Activated T-cell treated with anti-CD3 and anti-CD28 coated beads for 24 hours (primary cell): Measurements from ENCODE around the gene ZNF678.
"Not testable (repeated sequence)": the region's sequence is repeated elsewhere in the genome, so short reads cannot be mapped to it uniquely, and the experiment has no call there.

Experiments
- DNase-seq: peaks from one replicate; pipeline ENCODE4 v3.0.0-alpha.2; 2020; ENCODE audit warnings: low read depth

The ZNF678 gene

DNA sequence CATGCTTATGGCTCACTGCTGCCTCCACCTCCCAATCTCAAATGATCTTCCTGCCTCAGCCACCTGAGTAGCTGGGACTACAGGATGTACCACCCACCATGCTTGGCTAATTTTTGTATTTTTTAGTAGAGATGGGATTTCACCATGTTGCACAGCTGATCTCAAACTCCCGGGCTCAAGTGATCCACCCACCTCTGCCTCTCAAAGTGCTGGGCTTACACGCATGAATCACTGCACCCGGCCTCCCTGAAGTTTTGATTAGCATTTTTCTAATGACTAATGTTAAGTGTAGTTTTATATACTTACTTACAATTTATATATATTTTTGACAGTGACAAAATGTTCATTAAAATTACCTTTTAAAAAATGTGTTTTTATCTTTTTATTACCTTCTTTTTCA is 41.1 kb downstream of the ZNF678 start:
- DNase-seq: no peak

DNA sequence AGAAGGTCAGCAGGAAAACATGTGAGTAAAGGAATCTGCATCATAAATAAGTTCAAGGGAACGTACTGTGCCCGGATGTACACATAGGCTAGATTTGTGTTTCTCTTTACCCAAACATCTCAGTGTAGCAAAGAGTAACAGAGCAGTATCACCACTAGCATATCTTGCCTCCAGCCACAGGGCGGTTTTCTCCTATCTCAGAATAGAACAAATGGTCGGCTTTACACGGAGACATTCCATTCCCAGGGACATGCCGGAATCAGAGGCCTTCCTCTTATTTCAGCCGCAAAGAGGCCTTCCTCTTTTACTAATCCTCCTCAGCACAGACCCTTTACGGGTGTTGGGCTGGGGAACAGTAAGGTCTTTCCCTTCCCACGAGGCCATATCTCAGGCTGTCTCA is 42.9 kb downstream of the ZNF678 start:
- not testable (repeated sequence) for DNase-seq

DNA sequence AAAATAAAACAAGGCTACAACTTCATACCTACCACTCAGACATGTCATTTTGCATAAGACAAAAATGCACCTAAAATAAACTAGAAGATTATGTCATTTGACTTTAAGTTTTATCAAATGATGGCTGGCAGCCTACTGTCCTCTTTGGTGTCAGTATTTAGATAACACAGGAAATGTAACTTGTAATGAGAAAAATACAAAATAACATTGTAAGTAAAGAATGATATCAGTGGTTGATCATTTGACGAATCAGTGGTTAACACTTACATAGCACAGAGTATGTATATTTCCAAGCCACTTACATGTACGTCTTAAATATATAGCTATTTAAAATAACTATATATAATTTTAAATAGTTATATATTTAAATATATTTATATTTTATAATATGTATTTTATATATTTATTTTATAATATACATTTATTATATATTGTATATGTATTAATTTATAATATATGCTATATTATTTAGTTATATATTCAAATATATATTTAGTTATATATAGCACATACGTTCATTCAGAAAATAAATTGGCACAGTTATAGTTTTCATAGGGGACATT is 44.1 kb downstream of the ZNF678 start:
- no peak for DNase-seq

DNA sequence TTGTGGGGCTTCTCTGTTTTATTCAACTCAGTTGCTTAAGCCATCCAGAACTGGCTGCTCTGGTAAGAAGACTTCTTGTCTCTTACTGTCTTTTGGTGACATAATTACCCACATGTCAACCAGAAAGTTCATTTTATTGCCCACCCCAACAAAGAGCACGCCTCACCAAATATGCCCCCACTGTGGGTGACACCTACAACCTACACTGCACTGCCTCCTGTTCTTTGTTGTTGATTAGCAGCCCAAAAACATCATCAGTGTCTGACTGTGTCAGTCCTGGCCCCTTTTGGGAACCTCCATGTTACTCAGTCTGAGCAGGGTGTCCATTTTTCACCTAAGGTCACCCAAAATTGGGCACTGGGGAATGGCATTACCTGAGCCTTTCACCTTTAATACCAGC is 49.3 kb downstream of the ZNF678 start:
- no peak for DNase-seq

DNA sequence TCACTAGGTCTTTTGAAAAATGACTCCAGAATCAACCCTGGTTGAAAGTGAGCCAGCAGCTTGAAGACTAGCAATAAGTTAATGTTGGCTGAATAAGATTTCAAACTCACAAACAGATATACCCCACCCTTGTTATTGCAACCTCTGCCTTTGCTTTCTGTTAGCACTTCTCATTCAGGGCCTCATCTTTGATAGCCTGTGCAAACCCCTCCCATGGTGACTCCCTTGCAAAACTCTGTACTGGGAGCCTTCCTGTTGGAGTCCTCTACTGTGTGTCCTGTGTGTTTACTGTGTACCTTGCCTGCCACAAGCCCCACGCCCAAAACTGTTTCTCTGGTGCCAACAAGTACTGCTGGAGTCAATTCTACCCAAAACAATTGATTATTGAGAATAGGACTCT is 50.2 kb downstream of the ZNF678 start:
- DNase-seq: no peak

DNA sequence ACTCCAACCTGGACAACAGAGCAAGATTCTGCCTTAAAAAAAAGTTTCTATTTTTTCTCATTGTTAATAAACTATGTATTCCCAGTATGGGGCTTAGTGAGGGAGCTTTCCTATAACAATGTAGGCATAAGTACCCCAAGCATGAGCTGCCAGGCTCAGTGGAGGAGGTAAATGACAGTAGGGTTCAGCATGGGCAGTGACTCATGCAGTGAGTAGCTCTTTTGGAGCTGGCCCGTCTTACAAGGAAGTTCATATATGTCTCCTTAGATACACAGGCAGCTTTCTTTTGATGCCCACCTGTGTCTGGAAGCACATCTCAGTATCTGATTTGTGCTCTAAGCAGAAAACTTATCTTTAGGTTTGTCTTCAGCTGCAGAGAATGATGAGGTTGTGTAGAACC is 57.9 kb downstream of the ZNF678 start:
- DNase-seq: no peak

DNA sequence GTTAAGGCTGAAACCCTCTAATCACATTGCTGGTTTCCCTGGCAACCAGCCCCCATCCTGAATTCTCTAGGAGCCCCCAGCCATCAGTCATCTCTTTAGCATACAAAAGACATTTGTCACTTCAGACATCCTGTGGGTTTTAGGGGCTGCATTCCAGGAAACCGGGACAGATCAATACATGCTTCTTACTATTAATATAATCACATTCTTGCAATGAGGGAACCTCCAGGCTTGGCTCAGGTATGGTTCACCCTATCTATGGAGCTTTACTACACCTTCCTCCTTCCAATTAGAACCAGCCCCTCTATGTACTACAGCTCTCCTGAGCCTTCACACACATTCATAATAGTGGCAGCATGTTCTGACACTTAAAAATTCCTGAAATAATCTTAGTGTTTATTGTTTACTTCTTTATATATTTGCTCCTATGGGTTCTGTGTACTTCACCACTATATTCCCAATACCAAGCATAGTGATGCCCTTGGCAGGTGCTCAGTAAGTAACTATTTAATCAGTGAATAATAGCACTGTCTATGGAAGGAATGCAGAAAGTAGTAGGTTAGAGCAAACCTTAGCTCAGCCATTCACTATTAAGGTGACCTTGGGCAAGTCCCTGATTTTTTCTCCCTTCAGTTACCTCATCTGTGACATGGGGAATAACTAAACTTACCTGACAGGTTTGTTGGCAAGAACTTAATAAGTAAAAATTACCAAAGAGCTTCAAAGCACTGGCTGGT is 59.6 kb downstream of the ZNF678 start:
- DNase-seq: no peak

DNA sequence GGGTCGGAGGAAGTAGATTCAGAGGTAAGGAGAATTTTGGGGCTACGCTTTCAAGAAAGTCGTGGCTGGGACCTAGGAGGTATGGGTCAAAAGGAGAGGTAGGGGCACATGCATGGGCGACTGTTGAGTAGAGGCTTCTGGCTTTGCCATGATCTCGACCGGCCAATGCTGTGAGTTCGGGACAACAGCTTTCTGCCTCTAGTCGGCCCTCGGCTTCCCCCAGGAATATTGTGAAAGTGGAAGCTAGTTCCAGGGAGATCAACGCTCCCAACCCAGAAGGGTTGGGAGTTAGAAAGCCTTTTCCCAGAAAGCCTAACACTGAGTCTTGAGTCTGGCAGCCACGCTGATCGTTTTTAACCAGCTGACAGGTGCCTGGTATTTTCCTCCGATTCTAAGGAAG is 69.0 kb downstream of the ZNF678 start:
- no peak for DNase-seq

DNA sequence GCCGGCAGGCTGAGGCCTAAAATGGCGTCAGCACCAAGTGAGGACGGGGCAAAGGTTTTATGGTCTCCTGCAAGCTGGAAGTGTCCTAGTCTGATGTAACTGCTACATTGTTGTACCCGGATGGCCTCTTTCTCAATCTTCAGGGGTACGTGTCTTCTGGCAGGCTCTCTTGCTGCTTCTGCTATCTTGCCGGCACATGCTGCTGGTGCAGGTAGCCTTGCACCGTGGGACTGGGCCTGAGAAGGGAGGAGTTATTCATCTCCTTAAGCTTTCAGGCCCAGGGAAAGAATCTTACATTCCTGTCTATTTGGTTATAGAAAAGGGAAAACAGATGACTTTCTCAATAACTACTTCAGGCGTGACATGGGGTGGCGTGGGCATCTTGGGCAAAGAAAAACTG is 72.2 kb downstream of the ZNF678 start:
- no peak for DNase-seq

DNA sequence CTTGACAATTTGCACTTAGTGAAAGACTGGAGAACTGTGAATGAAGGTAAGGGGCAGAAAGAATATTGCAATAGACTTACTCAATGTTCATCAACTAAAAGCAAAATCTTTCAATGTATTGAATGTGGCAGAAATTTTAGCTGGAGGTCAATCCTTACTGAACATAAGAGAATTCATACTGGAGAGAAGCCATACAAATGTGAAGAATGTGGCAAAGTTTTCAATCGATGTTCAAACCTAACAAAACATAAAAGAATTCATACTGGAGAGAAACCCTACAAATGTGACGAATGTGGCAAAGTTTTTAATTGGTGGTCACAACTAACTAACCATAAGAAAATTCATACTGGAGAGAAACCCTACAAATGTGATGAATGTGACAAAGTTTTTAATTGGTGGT is 91.1 kb downstream of the ZNF678 start:
- DNase-seq: no peak

DNA sequence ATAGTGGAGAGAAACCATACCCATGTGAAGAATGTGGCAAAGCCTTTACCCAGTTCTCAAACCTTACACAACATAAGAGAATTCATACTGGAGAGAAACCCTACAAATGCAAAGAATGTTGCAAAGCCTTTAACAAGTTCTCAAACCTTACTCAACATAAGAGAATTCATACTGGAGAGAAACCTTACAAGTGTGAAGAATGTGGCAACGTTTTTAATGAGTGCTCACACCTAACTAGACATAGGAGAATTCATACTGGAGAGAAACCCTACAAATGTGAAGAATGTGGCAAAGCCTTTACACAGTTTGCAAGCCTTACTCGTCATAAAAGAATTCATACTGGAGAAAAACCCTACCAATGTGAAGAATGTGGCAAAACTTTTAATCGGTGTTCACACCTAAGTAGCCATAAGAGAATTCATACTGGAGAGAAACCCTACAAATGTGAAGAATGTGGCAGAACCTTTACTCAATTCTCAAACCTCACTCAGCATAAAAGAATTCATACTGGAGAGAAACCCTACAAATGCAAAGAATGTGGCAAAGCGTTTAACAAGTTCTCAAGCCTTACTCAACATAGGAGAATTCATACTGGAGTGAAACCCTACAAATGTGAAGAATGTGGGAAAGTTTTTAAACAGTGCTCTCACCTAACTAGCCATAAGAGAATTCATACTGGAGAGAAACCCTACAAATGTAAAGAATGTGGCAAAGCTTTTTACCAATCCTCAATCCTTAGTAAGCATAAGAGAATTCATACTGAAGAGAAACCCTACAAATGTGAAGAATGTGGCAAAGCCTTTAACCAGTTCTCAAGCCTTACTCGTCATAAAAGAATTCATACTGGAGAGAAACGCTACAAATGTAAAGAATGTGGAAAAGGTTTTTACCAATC is 91.7 kb downstream of the ZNF678 start:
- DNase-seq: no peak

DNA sequence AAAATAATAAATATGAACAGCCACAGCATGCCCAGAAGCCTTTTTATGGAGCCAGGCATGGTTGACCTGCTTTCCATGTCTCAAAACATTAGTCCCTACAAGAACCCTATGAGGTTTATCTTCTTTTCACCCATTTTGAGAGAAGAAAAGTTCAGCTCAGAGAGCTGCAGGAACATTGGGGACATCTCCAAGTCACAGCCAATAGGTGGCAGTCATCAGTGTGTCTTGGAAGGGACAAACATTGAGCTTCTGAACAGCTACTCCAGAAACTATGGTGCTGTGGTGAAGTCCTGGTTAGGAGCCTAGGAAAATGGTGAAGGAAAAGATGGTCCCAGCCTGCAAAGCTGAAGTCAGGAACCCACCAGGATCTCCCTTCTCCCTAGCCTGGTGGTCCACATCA is 98.1 kb downstream of the ZNF678 start:
- no peak for DNase-seq

DNA sequence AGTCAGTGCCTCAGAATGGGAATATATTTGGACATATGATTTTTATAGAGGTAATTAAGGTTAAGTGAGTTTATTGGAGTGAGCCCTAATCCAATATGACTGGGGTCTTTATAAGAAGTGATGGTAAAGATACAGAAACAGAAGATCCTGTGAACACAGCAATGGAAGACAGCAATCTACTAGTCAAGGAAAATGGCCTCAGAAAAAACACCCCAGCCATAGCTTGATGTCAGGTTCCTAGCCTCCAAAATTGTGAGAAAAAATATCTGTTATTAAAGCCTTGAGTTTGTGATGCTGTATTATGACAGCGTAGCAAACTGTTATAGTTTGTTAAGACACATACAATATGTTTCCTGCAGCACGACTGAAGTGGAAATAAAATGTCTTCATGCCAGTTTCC is 99.6 kb downstream of the ZNF678 start:
- DNase-seq: no peak

DNA sequence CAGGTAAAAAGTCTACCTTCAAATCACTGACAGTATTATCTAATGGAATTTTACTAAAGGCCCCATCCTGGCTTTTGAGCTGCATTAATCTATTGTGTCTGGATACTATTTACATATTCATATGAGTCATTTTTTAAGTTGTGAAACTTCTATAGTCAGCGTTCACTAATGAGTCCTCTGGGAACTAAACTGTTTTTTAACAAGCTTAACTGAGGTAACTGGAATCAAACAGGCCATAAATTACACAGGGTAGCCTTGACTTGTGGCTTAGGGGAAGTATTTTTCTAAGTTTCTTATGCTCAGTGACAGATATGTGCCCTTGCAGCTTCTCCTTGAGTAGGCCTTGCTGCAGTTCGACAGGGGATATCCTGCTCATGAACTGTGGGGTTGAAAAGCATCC is 102.9 kb downstream of the ZNF678 start:
- DNase-seq: no peak

DNA sequence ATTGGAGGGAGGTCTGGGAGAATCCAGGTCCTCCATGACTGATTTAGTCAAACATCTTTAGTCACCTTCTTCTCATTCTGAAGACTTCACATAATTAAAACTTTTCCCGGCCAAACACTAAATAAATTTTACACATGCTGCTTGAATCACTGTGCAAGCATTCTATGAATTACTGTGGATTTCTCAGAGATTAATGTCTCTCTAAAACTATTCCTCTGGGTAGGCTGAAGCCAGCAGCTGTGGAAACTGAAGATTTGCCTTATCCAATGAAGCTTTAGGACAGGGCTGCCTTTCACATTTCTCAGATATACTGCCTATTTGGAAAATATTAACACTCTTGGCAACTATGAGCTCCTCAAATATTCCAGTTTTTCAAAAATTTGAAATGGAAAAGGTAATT is 110.1 kb downstream of the ZNF678 start:
- no peak for DNase-seq

DNA sequence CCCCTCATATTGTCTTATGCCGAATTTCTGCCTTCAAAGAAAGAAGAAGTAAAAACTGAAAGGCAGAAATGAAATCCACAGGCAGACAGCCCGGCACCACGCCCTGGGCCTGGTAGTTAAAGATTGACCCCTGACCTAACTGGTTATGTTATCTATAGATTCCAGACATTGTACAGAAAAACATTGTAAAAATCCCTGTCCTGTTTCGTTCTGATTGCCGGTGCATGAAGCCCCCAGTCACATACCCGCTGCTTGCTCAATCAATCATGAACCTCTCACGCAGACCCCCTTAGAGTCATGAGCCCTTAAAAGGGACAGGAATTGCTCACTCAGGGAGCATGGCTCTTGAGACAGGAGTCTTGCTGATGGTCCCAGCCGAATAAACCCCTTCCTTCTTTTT is 122.5 kb downstream of the ZNF678 start:
- no peak for DNase-seq

DNA sequence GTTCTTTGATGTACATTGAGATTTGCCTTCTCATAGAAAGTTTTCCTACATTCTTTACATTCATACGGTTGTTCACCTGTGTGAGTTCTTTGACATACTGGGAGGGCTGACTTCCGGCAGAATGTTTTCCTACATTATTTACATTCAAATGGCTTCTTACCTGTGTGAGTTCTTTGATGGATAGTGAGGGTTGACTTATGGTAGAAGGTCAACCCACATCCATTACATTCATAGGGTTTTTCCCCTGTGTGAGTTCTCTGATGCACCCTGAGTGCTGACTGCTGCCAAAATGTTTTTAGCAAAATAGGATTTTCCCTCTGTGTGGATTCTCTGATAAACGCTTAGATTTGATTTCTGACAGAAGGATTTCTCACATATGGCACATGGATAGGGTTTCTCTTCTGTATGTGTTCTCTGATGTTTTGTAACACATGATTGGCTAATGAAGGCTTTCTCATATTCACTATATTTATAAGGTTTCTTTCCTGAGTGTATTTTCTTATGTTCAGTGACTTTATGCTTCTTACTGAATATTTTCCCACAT is 134.0 kb downstream of the ZNF678 start:
- no peak for DNase-seq

DNA sequence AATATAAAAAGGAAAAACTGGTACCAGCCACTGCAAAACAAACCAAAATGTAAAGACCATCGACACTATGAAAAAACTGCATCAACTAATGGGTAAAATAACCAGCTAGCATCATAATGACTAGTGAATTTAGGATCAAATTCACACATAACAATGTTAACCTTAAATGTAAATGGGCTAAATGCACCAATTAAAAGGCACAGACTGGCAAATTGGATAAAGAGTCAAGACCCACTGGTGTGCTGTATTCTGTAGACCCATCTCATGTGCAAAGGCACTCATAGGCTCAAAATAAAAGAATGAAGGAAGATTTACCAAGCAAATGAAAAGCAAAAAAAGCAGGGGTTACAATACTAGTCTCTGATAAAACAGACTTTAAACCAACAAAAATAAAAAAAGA is 138.3 kb downstream of the ZNF678 start:
- not testable (repeated sequence) for DNase-seq

DNA sequence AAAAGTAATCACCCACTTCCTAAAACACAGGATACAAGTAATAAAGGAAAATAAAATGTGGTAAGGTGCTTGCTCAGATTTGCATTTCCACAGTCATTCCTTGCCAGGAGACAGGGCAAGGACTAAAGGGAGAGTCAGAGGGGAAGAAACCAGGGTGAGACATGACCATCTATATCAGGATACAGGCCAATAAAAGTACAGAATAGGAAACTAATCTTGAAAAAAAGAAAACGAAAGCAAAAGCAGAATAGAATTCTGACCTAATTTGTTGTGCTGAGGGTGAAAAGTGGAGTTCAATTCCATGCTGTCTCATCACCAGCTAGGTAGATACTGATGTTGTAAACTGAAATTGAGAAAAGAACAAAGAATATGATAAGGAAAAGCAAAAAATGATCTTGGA is 144.5 kb downstream of the ZNF678 start:
- DNase-seq: no peak

DNA sequence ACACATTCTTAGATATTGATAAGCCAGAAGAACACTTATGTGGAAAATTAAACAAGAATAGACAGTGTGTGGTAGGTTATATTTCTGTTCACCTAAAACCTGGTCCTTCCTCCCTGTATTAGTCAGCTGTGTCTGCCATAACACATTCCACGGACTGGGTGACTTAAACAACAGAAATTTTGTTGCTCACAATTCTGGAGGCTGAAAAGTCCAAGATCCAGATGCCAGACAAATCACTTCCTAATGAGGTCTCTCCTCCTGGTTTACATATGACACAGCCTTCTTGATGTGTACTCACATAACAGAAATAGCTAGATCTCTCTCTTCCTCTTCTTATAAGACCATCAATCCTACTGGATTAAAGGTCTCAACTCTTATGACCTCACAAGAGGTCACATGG is 146.1 kb downstream of the ZNF678 start:
- DNase-seq: no peak

DNA sequence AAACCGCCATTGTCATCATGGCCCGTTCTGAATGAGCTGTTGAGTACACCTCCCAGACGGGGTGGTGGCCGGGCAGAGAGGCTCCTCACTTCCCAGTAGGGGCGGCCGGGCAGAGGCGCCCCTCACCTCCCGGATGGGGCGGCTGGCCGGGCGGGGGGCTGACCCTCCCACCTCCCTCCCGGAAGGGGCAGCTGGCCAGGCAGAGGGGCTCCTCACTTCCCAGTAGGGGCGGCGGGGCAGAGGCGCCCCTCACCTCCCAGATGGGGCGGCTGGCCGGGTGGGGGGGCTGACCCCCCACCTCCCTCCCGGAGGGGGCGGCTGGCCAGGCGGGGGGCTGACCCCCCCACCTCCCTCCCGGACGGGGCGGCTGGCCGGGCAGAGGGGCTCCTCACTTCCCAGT is 147.1 kb downstream of the ZNF678 start:
- not testable (repeated sequence) for DNase-seq

DNA sequence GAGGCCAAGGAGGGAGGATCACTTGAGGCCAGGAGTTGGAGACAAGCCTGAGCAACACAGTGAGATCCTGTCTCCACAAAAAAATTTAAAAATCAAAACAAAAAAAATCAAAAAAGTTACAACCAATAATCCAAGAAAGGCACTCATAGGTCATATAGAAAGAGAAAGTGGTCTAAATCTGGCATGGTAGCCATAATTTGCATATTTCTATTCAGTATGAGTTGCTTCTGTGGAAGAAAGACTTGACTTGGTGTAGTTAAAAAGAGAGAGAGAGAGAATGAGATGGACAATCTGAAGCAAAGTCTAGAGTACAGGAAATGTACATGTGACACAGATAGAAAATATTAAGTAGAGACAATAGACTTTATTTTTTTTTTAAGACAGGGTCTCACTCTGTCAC is 149.3 kb downstream of the ZNF678 start:
- DNase-seq: no peak

DNA sequence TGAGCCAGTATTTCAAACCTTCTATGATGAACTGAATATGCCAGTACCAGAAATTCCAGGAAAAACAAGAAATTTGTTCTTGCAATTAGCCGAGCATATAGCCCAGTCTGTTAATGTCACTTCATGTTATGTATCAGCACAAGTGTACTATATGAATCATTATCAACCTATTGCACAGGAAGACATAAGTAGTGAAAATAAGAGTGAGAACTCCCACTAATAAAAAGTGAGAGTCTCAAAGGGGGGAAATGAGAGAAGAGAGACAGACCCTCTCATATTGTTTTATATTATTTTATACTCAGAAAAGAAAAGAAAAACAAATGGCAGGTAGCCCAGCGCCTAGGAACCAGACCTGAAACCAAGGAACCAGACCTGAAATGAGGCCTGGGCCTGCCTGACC is 155.6 kb downstream of the ZNF678 start:
- DNase-seq: no peak
